ENCODE measurements around the gene TGFA.

Gene TGFA

GRCh38 chr2:70531419-70532086, 22.1 kb downstream of the TGFA start:
- H3K4me3 ChIP-seq (ENCODE audit: low read depth, low read length), result no peak overlapping the region
- TF ChIP-seq, protein P1, sequence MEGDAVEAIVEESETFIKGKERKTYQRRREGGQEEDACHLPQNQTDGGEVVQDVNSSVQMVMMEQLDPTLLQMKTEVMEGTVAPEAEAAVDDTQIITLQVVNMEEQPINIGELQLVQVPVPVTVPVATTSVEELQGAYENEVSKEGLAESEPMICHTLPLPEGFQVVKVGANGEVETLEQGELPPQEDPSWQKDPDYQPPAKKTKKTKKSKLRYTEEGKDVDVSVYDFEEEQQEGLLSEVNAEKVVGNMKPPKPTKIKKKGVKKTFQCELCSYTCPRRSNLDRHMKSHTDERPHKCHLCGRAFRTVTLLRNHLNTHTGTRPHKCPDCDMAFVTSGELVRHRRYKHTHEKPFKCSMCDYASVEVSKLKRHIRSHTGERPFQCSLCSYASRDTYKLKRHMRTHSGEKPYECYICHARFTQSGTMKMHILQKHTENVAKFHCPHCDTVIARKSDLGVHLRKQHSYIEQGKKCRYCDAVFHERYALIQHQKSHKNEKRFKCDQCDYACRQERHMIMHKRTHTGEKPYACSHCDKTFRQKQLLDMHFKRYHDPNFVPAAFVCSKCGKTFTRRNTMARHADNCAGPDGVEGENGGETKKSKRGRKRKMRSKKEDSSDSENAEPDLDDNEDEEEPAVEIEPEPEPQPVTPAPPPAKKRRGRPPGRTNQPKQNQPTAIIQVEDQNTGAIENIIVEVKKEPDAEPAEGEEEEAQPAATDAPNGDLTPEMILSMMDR (IDR thresholded peaks at IDR 0.05; ENCODE audit: low read depth, low read length), result no peak

GRCh38 chr2:70529610-70530009, 24.0 kb downstream of the TGFA start:
- TF ChIP-seq, protein P1 (IDR thresholded peaks at IDR 0.05; ENCODE audit: low read depth, low read length), result no peak
- no peak overlapping the region for H3K4me3 ChIP-seq (ENCODE audit: low read depth, low read length)

DNA sequence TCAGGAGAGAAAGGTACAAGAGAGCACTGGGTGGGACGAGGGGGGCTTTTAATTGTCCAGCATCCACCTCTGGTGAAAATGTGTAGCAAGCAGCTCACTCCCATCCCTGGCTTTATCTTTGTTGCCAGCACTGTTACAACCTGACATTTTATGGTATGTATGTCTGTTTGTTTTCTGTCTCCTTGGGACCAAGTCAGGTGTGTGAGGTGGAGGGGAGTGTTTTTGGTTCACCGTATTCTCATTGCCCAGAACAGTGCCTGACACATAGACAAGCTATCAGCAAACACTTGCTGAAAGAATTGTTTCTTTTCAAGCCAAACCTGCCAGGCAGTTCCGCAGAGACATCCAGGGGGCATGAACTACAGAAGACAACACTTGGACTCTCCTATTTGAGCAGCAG, 24.7 kb downstream of the TGFA start:
- TF ChIP-seq, protein P1 (IDR thresholded peaks at IDR 0.05; ENCODE audit: low read depth, low read length), result no peak
- H3K4me3 ChIP-seq (ENCODE audit: low read depth, low read length), result no peak overlapping the region

DNA sequence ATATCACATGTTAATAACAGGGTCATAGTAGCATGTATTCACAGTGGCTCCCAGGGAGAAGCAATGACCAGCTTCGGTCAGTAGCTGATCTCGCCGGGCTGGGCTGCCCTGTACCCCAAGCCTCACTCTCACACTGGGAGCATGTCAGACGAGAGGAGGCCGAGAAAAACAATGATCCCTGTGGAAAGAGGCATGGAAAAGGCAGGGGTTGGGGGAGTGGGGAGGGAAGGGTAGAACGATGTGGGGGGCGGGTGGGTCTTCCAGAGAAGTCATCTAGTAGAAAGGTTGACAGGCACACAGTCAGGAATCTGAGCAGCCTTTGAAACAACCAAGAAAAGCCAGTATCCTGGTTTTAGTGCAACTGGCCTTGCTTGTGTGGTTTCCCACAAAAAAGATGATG, 25.4 kb downstream of the TGFA start:
- no peak overlapping the region for H3K4me3 ChIP-seq (ENCODE audit: low read depth, low read length)
- TF ChIP-seq, protein P1 (IDR thresholded peaks at IDR 0.05; ENCODE audit: low read depth, low read length), result no peak

GRCh38 chr2:70527447-70528080, 26.1 kb downstream of the TGFA start:
- H3K4me3 ChIP-seq (ENCODE audit: low read depth, low read length), result no peak overlapping the region
- TF ChIP-seq, protein P1 (IDR thresholded peaks at IDR 0.05; ENCODE audit: low read depth, low read length), result no peak

DNA sequence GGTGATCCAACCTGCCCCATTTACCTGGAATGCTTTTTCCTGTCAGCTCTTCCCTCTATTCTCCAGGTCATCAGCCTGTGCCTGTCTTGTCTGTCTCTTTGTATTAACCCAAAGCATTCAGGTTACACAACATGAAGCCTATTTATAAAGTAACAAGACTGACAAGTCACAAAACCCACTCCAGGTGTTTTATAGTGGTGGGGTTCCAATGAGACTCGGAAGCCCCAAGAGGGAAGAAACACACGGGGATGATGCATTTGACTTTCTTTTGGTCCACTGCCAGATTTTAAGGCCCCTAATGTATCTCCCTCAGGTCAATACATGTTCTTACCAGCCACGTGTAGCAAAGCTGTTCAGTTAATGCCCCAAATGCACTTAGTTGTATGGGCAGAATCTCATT, 27.5 kb downstream of the TGFA start:
- TF ChIP-seq, protein P1 (IDR thresholded peaks at IDR 0.05; ENCODE audit: low read depth, low read length), result no peak
- no peak overlapping the region for H3K4me3 ChIP-seq (ENCODE audit: low read depth, low read length)

- TF ChIP-seq, protein P1 (IDR thresholded peaks at IDR 0.05; ENCODE audit: low read depth, low read length), result no peak
- no peak overlapping the region for H3K4me3 ChIP-seq (ENCODE audit: low read depth, low read length)
Observed at GRCh38 chr2:70525032-70525431, 28.6 kb downstream of the TGFA start.
